SW480 (cell line): ENCODE measurements around the gene NAGS.
A peak's percentile ranks its signal among the peaks of the same experiment; 100 is the strongest.
"Not testable (repeated sequence)": the region's sequence is repeated elsewhere in the genome, so short reads cannot be mapped to it uniquely, and the experiment has no call there.

Experiments
- DNase-seq: peaks from one replicate; pipeline ENCODE4 v3.0.0-alpha.2; 2016; ENCODE audit warnings: low spot score

NAGS gene

GRCh38 chr17:43984521-43984920, 19.9 kb upstream of the NAGS start:
- no peak for DNase-seq

- no peak for DNase-seq
Measured at GRCh38 chr17:43986225-43986981, 18.0 kb upstream of the NAGS start.

- no peak for DNase-seq
Measured at GRCh38 chr17:43987131-43988021, 17.0 kb upstream of the NAGS start.

- no peak for DNase-seq
Measured at GRCh38 chr17:43988301-43988700, 16.1 kb upstream of the NAGS start.

- no peak for DNase-seq
Measured at GRCh38 chr17:43992641-43993040, 11.8 kb upstream of the NAGS start.

- DNase-seq = peak; percentile 28
Measured at GRCh38 chr17:43994272-43995149, 9.9 kb upstream of the NAGS start.

- no peak for DNase-seq
Measured at GRCh38 chr17:43995150-43995471, 9.3 kb upstream of the NAGS start.

GRCh38 chr17:43997180-43997579, 7.2 kb upstream of the NAGS start:
- not testable (repeated sequence) for DNase-seq

DNA sequence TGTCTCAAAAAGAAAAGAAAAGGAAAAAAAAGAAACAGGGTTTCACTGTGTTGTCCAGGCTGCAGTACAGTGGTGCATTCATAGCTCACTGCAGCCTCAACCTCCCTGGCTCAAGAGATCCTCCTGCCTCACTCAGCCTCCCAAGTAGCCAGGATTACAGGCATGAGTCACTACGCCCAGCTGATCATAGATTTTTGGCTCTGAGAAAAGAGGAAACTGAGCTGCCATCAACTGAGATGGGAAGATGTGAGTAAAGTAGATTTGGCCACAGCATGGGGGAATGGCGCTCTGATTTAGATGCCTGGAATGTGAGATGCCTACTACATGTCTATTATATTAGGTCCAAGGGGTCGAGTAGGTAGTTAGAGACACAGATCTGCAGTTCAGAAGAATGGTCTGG, 5.9 kb upstream of the NAGS start:
- DNase-seq = no peak

DNA sequence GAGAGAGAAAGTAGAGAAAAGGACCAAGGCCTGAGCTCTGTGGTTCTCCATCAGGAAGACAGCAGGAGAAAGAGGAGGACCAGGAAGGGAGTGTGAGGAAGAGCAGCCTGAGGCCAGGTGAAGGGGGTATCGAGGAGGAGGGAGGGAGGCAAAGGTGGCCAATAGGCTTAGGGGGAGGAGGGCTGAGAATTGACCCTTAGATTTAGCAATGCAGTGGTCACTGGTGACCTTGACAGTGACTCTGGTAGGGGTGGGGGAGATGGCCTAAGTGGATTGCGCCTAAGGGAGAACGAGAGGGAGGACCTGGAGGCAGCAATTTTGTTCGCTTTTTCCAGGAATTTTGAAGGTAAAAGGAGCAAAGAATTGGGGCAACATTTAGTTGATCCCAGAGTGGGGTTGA, 5.4 kb upstream of the NAGS start:
- no peak for DNase-seq

DNA sequence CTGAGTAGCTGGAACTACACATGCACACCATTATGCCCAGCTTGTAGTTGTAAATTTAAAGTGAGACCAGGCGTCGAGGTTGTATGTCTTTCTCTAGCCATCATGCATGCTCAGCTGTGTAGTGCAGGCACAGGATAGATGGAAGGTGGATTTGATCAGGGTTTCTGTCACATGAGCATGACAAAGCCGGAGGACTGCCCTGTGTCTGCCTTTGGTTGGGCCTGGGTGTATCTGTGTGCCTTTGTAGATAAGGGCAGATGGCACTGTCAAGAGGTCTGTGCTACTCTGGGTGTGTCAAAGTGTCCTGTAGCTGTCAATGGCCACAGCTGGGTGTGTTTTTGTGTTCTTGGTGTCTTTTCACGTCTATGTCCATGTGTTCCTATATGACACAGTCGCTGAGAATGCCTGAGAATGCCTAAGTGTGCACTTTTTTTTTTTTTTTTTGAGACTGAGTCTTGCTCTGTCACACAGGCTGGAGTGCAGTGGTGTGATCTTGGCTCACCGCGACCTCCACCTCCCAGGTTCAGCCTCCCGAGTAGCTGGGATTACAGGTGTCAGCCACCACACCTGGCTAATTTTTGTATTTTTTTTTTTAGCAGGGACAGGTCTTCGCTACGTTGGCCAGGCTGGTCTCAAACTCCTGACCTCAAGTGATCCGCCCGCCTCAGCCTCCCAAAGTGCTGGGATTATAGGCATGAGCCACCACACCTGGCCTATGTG, 4.1 kb upstream of the NAGS start:
- DNase-seq = no peak

DNA sequence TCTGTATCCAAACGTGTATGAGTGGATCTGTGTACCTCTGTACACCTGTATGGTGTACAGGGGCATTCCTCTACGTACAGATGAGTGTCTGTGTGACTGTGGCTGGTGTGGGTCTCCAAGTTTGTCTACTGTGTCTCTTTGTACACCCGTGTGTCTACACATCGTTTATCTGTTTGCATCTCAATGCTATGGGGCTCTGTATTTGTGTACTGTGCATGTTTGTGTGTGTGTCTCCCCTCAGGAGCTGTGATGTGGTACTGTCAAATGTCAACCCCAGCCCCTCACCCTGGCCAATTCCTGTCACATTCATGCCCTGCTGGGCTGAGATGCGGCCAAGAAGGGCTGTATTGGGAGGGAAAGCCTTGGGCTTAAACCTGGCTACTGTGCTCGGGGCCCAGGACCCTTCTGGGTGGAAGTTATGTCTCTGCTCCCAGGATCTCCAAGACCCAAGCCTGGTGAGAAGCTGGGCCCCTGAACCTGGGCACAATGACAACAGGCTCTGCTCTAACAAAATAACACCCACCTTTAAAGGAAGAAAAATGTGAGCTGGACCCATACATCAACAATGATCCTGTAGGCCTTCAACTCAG, 3.5 kb upstream of the NAGS start:
- DNase-seq = no peak

DNA sequence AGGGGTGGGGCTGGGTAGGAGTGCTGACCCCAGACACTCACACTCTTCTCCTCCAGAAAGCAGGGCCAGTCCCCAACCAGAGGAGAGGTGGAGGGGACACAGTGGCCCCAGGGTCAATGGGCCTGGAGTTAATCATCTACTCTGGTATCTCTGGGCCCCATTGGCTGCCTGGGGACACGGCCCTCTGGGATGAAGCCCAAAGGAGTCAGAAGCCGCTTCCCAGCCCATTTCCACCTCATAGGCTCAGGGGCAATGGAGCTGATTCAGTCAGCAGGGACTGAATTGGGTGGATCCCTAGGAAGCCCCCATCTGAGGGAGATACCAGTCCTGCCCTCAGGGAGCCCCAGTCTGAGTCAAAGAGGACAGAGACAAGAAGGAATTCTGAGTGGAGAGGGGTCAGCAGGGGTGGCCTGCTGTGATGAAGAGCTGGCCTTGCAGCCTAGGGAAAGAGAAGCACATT, 2.9 kb upstream of the NAGS start:
- DNase-seq = no peak

DNA sequence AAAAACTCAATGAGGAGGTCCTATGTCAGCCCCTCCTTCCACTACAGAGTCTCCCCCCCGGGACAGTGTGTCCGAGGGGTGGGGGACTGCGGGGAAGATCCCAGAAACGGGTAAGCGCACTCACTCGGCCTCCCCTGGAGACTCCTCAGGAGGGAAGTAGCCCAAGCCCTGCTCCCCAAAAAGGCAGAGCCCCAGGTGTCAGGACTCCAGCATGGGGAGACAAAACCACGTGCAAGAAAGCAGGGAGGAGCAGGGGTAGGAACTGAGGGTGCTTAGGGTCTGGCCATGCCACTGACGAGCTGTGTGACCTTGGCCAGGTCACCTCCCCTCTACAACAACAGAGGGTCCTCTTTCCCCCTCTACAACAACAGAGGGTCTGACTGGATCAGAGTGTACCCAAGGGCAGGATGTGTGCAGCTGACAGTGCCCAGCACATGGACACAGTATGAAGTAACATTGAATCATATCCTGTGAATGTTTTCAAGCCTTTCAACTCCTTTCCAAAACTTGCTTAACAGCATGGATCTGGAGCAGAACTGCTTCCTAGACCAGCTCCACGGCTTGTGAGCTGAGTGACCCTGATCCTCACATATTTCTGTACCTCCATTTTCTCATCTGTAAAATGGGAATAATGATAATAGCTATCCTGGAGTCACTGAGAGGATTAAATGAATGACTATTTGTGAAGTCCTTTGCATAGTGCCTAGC, 2.1 kb upstream of the NAGS start:
- peak; percentile 24 for DNase-seq

DNA sequence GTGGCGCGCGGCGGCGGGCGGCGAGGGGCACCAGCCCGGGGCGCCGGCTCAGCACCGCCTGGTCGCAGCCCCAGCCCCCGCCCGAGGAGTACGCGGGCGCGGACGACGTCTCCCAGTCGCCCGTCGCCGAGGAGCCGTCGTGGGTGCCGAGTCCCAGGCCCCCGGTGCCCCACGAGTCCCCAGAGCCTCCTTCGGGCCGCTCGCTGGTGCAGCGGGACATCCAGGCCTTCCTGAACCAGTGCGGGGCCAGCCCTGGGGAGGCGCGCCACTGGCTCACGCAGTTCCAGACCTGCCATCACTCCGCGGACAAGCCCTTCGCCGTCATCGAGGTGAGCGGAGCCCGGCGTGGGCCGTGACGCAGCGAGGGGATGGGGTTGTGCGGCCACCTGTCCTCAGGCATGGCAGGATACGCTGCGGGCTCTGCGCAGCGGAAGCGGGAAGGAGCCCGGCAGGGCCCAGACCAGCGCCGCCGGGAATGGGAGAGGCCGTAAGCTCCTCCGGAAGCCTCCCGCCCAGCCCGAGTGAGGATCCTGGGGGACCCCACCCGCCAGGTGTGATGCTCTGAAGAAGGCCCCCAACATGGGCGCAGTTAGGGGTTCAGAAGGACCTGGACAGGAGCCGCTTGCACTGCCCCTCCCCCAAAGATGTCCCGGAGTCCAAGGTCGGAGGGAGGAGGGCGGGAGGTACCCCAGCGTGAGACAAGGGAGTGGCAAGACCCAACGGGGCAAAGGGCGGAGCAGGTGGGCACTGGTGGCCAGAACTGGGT, 522 bp downstream of the NAGS start:
- DNase-seq = peak; percentile 61

- DNase-seq = peak; percentile 50
Measured at GRCh38 chr17:44005527-44006271, 1.3 kb downstream of the NAGS start.

DNA sequence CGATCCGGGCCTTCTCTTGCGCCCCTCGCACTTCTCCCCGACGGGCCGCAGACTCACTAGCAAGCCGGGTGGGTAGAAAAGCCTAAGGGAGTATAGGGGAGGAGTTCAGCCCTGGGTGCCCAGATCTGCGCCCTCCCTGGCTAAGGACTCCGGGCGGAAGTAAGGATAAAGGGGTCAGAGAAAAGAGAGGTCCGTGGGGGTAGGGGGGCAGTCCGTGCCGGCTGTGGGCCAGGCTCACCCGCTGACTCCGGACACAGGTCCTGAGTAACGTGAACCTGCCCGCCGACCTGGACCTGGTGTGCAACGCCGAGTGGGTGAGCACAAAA, 1.8 kb downstream of the NAGS start:
- no peak for DNase-seq

GRCh38 chr17:44006598-44007345, 2.4 kb downstream of the NAGS start:
- peak; percentile 91 for DNase-seq
